Natural killer cell (primary cell): ENCODE data around the gene NR5A2. TPM values are rescaled to one million over a fixed set of nuclear protein-coding genes. Genes with fewer than 3 reads are reported as not detected.

Experiments
- ATAC-seq, 3 donors: fragments of 150-1000 bp in 2 of 3; fragments of 200-7000 bp in 1 of 3; cut with Tn5 transposase; 1 replicate in 1 of 3; 2 replicates in 2 of 3; pipeline ENCODE4 v1.10.0; 2021; ENCODE audit warnings: mild to moderate bottlenecking in 2 of 3, moderate library complexity in 2 of 3
- DNase-seq, 2 donors: peaks; one replicate each; pipeline versions ENCODE4 v3.0.0 to v3.0.0-alpha.2; 2013 to 2021; ENCODE audit warnings: mixed read lengths in 1 of 2
- H3K27ac ChIP-seq: one replicate; pipeline ENCODE4 v1.5.1; 2013; ENCODE audit warnings: mild to moderate bottlenecking, low read length
- H3K27me3 ChIP-seq: one replicate; pipeline ENCODE4 v1.6.1; 2013; ENCODE audit warnings: low read length; ENCODE audit not compliant: control insufficient read depth, insufficient read depth
- H3K36me3 ChIP-seq: one replicate; pipeline ENCODE4 v1.6.1; 2013; ENCODE audit warnings: low read length; ENCODE audit not compliant: control insufficient read depth, insufficient read depth
- H3K4me1 ChIP-seq: one replicate; pipeline ENCODE4 v1.6.1; 2013; ENCODE audit warnings: low read length; ENCODE audit not compliant: control insufficient read depth, insufficient read depth
- H3K4me3 ChIP-seq: one replicate; pipeline ENCODE4 v1.5.1; 2013; ENCODE audit warnings: low read length
- H3K9me3 ChIP-seq: one replicate; pipeline ENCODE4 v1.6.1; 2013; ENCODE audit warnings: low read length; ENCODE audit not compliant: control insufficient read depth, insufficient read depth
- H3K27ac Mint-ChIP-seq, 2 donors: one replicate each; pipeline ENCODE4 v1.8.0; 2022; ENCODE audit warnings: mild to moderate bottlenecking in 2 of 2, mixed read lengths in 2 of 2, moderate library complexity in 1 of 2
- H3K27me3 Mint-ChIP-seq, 2 donors: one replicate each; pipeline ENCODE4 v1.8.0; 2022; ENCODE audit warnings: low read depth in 2 of 2, mixed read lengths in 2 of 2
- H3K36me3 Mint-ChIP-seq: one replicate; pipeline ENCODE4 v1.8.0; 2022; ENCODE audit warnings: mixed read lengths
- H3K4me1 Mint-ChIP-seq, 2 donors: one replicate each; pipeline ENCODE4 v1.8.0; 2022; ENCODE audit warnings: mixed read lengths in 2 of 2
- H3K4me3 Mint-ChIP-seq: one replicate; pipeline ENCODE4 v1.8.0; 2022; ENCODE audit warnings: mild to moderate bottlenecking, moderate library complexity, mixed read lengths
- H3K9me3 Mint-ChIP-seq, 2 donors: one replicate each; pipeline ENCODE4 v1.8.0; 2022; ENCODE audit warnings: mixed read lengths in 2 of 2
- CTCF ChIP-seq: fragments of 200-600 bp; IDR thresholded peaks from one replicate; pipeline ENCODE4 v1.8.0; 2022; ENCODE audit warnings: antibody characterized with exemption
- WGBS: methylation state at CpG from one replicate; pipeline ENCODE4 v1.1.7; 2013; ENCODE audit warnings: missing lambda C conversion rate; ENCODE audit not compliant: insufficient coverage; 5-methylcytosine and 5-hydroxymethylcytosine counted together
- intact Hi-C: fragments of 100-400 bp; cut with micrococcal nuclease; formaldehyde crosslinking; loops from one replicate; pipeline ENCODE4 v1.14.2; 2022
- total RNA-seq, 4 donors: library from RNA; stranded (reverse); fragments of 120-200 nt in 1 of 4; gene quantifications; one replicate each; pipeline versions ENCODE4 v1.2.3 to v1.2.4, GENCODE V29; 2013 to 2022

NR5A2 gene
- total RNA-seq, 3 donors from 2014 or later (not counting 1 experiment from before 2014, with no cell fraction given), result not detected

- no peaks in the 10 kb centered on the region for H3K9me3 Mint-ChIP-seq
- Histone ChIP-seq H3K4me1 (no peaks in the 10 kb centered on the region), H3K27me3 (no peaks in the 10 kb centered on the region), H3K36me3 (no peaks in the 10 kb centered on the region), H3K27ac (no peak overlapping the region), H3K4me3 (no peak overlapping the region), H3K9me3 (no peaks in the 10 kb centered on the region)
- DNase-seq (no peak), ATAC-seq (no peak)
- no peak overlapping the region for H3K27ac Mint-ChIP-seq
- H3K27me3 Mint-ChIP-seq, result peaks cover 9 to 25% of the 10 kb centered on the region in 2 donors
- H3K36me3 Mint-ChIP-seq, result no peaks in the 10 kb centered on the region
- no peak for TF ChIP-seq CTCF
- H3K4me3 Mint-ChIP-seq, result no peak overlapping the region
- intact Hi-C loops, result no loop called here
- 89% methylated on average over 4 of the region's 4 CpGs for WGBS
- peaks cover 2 to 4% of the 10 kb centered on the region in 2 donors for H3K4me1 Mint-ChIP-seq
Observed at GRCh38 chr1:200179781-200180160, 152.3 kb downstream of the NR5A2 start.

- intact Hi-C loops, result no loop called here
- Mint-ChIP-seq H3K27me3 (peaks cover 12 to 32% of the 10 kb centered on the region in 2 donors), H3K36me3 (no peaks in the 10 kb centered on the region), H3K4me1 (no peaks in the 10 kb centered on the region), H3K4me3 (no peak overlapping the region), H3K9me3 (peaks cover 0 to 2% of the 10 kb centered on the region in 2 donors), H3K27ac (no peak overlapping the region)
- no peak for TF ChIP-seq CTCF
- Histone ChIP-seq H3K36me3 (no peaks in the 10 kb centered on the region), H3K9me3 (no peaks in the 10 kb centered on the region), H3K27me3 (no peaks in the 10 kb centered on the region), H3K4me3 (no peak overlapping the region), H3K4me1 (no peaks in the 10 kb centered on the region), H3K27ac (no peak overlapping the region)
- ATAC-seq, result peak in 1 of 3 donors; percentile 24
- DNase-seq, result no peak
- WGBS, result 85% methylated on average over 4 of the region's 4 CpGs
Observed at GRCh38 chr1:200180821-200181220, 153.3 kb downstream of the NR5A2 start.

- Histone ChIP-seq H3K27me3 (no peaks in the 10 kb centered on the region), H3K4me3 (no peak overlapping the region), H3K9me3 (no peaks in the 10 kb centered on the region), H3K27ac (no peak overlapping the region), H3K36me3 (no peaks in the 10 kb centered on the region), H3K4me1 (no peaks in the 10 kb centered on the region)
- TF ChIP-seq CTCF, result no peak
- Mint-ChIP-seq H3K4me3 (no peak overlapping the region), H3K9me3 (peaks cover 0 to 2% of the 10 kb centered on the region in 2 donors), H3K27ac (no peak overlapping the region), H3K27me3 (peaks cover 12 to 40% of the 10 kb centered on the region in 2 donors), H3K4me1 (no peaks in the 10 kb centered on the region), H3K36me3 (no peaks in the 10 kb centered on the region)
- DNase-seq (no peak), ATAC-seq (no peak)
- intact Hi-C loops, result no loop called here
- WGBS, result 90% methylated on average over 3 of the region's 3 CpGs
Observed at GRCh38 chr1:200181861-200182260, 154.4 kb downstream of the NR5A2 start.

- Mint-ChIP-seq H3K27ac (no peak overlapping the region), H3K27me3 (peaks cover 12 to 40% of the 10 kb centered on the region in 2 donors), H3K4me3 (no peak overlapping the region), H3K4me1 (no peaks in the 10 kb centered on the region), H3K36me3 (no peaks in the 10 kb centered on the region), H3K9me3 (peaks cover 0 to 2% of the 10 kb centered on the region in 2 donors)
- Histone ChIP-seq H3K27ac (no peak overlapping the region), H3K36me3 (no peaks in the 10 kb centered on the region), H3K9me3 (no peaks in the 10 kb centered on the region), H3K27me3 (no peaks in the 10 kb centered on the region), H3K4me3 (no peak overlapping the region), H3K4me1 (no peaks in the 10 kb centered on the region)
- TF ChIP-seq CTCF, result no peak
- no peak for DNase-seq
- ATAC-seq, result no peak
- WGBS, result 84% methylated on average over 7 of the region's 7 CpGs
- intact Hi-C loops, result no loop called here
Observed at GRCh38 chr1:200182701-200183100, 155.2 kb downstream of the NR5A2 start.
